SJCRH30 (cell line): ENCODE results near the gene MAP4. TPM values are rescaled to one million over a fixed set of nuclear protein-coding genes. Genes with fewer than 3 reads are reported as not detected.

ENCODE experiments used
- DNase-seq, 2 experiments: peaks; one replicate each; pipeline ENCODE4 v3.0.0-alpha.2; 2015 to 2020
- H3K27ac ChIP-seq: fragments of 250-450 bp; sonication (Bioruptor Pico); 2 replicates; pipeline ENCODE4 v1.5.1; 2020; ENCODE audit warnings: mild to moderate bottlenecking, moderate library complexity
- H3K27me3 ChIP-seq: fragments of 250-450 bp; sonication (Bioruptor Pico); 2 replicates; pipeline ENCODE4 v1.5.1; 2020; ENCODE audit warnings: mild to moderate bottlenecking, moderate library complexity
- H3K36me3 ChIP-seq: fragments of 250-450 bp; sonication (Bioruptor Pico); 2 replicates; pipeline ENCODE4 v1.5.1; 2020; ENCODE audit warnings: mild to moderate bottlenecking, moderate library complexity
- H3K4me1 ChIP-seq: fragments of 250-450 bp; sonication (Bioruptor Pico); 2 replicates; pipeline ENCODE4 v1.5.1; 2020; ENCODE audit warnings: mild to moderate bottlenecking, moderate library complexity
- H3K4me3 ChIP-seq: fragments of 250-450 bp; sonication (Bioruptor Pico); 2 replicates; pipeline ENCODE4 v1.5.1; 2020; ENCODE audit warnings: mild to moderate bottlenecking, moderate library complexity
- H3K9me3 ChIP-seq: fragments of 250-450 bp; sonication (Bioruptor Pico); replicated peaks from 2 replicates; pipeline ENCODE4 v1.5.1; 2020; ENCODE audit warnings: mild to moderate bottlenecking, moderate library complexity
- total RNA-seq: library from RNA; depleted of rRNA; stranded (reverse); fragments of >200 nt; shearing (Covaris generic); gene quantifications from 2 replicates; pipeline ENCODE4 v1.2.3, GENCODE V29; 2014

MAP4 gene
- total RNA-seq, 1 experiment from 2014 or later: 65.4 TPM

DNA sequence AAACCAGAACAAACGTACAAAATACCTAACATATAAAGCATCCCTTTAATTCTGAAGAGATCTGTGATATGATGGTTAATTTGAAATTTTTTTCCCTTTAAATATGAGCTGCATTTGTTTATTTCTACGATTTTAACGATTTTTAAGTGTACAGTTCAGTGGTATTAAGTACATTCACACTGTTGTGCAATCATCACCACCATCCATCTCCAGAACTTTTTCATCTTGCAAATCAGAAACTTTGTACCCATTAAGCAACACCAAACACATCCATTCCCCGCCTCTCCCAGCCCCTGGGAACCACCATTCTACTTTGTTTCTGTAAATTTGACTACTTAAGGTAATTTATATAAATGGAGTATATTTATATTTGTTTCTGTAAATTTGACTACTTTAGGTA, 51.5 kb downstream of the MAP4 start:
- H3K27ac ChIP-seq: no peak overlapping the region
- DNase-seq: no peak
- no peaks in the 10 kb centered on the region for H3K36me3 ChIP-seq

DNA sequence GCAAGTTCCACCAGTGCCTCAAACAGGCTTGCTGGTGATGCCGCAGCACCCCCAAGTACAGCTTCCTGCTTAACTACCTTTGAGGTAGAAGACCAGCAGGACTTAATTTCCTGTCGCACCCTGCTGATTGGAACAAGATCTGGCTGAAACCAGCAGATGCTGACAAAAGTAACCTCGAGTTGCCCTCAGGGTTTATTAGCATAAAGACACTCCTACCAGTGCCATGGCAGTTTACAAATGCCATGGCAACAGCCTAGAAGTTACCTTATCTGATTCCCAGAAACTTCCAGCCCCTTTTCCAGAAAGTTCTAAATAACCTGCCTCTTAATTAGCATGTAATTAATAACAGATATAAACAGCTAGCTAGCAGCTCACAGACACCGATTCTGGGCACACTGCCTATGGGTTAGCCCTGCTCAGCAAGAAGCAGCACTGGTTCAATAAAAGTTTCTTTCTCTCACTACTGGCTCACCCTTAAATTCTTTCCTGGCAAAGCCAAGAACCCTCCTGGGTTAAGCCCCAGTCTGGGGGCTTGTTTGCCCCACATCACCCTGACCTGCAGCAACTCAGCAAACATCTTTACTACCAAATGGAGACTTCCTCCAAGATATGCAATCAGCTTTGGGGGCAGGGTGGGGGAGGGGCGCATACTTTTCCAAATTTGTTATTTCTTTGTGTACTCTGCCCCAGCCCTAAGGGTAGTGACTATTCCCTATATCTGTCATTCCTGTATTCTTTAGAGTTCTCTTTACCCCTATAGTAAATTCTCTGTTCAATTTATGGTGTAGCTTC, 54.2 kb downstream of the MAP4 start:
- H3K27me3 ChIP-seq: no peaks in the 10 kb centered on the region
- H3K4me1 ChIP-seq: no peaks in the 10 kb centered on the region
- H3K36me3 ChIP-seq: no peaks in the 10 kb centered on the region; the same call in 1 of the 2 replicates
- no peaks in the 10 kb centered on the region for H3K9me3 ChIP-seq
- peak in 1 of 2 experiments; percentile 4 for DNase-seq
- H3K27ac ChIP-seq: no peak overlapping the region
- H3K4me3 ChIP-seq: no peak overlapping the region

More for the DNA sequence above, 51.5 kb downstream of the MAP4 start:
- Histone ChIP-seq H3K4me3 (no peak overlapping the region), H3K27me3 (no peaks in the 10 kb centered on the region), H3K4me1 (no peaks in the 10 kb centered on the region), H3K9me3 (no peaks in the 10 kb centered on the region)

DNA sequence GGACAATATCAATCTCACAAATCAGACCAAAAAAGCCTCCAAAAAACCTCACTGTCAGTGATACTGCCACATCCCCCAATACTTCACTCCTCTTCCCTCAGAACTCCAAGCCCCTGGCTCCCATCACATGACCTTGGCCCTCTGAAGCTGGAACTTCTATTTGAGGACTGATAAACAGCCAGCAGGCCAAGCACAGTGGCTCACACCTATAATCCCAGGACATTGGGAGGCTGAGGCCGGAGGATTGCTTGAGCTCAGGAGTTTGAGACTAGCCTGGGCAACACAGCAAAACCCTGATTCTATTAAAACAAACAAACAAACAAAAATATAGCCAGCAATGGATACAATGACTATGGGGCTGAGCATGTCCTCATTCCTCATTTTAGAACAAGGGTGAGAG, 55.2 kb downstream of the MAP4 start:
- no peaks in the 10 kb centered on the region for H3K27me3 ChIP-seq
- H3K36me3 ChIP-seq: no peaks in the 10 kb centered on the region; the same call in 1 of the 2 replicates
- H3K9me3 ChIP-seq: no peaks in the 10 kb centered on the region
- DNase-seq: no peak
- H3K4me3 ChIP-seq: no peak overlapping the region
- H3K27ac ChIP-seq: no peak overlapping the region
- H3K4me1 ChIP-seq: no peaks in the 10 kb centered on the region

DNA sequence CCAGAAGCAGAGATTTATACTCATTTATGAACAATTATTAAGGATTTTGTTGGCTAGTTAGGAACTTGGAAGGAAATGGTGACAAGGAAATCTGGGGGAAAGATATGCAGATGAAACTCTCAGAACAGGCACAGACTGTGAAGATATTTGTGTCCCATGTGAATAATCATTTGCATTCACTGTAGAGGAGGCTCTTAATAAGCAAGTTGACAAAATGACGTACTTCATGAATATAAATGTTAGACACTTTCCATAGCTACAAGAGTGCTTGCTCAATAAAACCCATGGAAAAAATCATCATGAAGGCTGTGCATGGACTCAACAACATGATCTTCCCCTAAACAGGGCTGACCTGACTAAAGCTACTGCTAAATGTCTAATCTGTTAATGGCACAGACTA, 59.7 kb downstream of the MAP4 start:
- Histone ChIP-seq H3K36me3 (no peaks in the 10 kb centered on the region; the same call in 1 of the 2 replicates), H3K27me3 (no peaks in the 10 kb centered on the region), H3K27ac (no peak overlapping the region), H3K4me1 (no peaks in the 10 kb centered on the region), H3K9me3 (no peaks in the 10 kb centered on the region), H3K4me3 (no peak overlapping the region)
- no peak for DNase-seq

DNA sequence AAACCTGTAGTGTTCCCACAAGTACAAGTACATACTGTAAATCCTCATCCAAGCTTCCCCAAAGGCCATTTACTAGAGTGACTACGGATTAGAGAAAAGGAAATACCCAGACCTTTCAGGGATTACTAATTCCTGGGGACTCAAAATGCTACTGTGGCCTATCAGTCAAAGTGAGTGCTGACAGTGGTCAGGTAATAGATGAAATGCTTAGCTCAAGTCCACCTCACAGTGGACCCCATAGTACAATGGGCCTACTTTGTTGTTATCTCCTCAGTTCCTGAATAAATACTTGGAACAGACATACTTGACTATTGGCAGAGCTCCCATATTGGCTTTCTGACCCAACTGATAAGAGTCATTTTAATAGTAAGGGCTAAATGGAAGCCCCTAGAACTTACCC, 61.6 kb downstream of the MAP4 start:
- no peak overlapping the region for H3K27ac ChIP-seq
- H3K4me3 ChIP-seq: no peak overlapping the region
- no peaks in the 10 kb centered on the region for H3K9me3 ChIP-seq
- no peaks in the 10 kb centered on the region for H3K27me3 ChIP-seq
- DNase-seq: no peak
- no peaks in the 10 kb centered on the region for H3K4me1 ChIP-seq
- H3K36me3 ChIP-seq: no peaks in the 10 kb centered on the region; the same call in 1 of the 2 replicates

DNA sequence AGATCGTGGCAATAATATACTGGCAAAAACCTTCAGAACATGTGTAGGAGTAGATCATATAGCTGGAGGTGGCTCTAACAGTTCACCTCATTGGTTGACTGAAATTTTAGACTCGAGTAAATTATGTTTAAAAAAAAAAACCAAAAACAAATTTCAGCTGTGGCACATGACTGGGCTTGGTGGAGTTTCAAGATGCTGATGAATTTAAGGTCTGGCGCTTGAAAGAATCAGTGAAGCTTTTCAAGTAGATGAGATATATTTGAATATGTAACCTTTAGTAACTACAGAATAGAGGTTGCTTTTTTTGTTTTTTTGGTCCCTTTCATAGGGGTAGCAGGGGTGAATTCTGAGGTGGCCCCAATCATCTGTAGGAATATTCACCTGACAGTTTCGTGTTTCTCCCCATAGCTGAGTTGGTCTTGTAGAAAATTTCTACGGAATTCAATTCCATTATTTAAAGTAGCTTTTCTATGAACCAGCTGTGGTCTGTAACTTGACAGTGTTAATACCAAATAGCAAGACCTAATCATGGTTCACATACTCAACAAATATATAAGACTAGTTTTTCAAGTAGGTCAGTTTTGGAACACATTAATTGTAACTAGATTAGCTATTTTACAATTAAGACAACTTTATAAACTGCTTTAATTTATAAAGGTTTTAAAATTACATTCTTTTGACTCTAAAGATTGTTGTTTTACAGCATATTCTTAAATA, 65.6 kb downstream of the MAP4 start:
- no peaks in the 10 kb centered on the region for H3K36me3 ChIP-seq
- H3K4me3 ChIP-seq: no peak overlapping the region
- no peaks in the 10 kb centered on the region for H3K9me3 ChIP-seq
- DNase-seq: no peak
- no peak overlapping the region for H3K27ac ChIP-seq
- no peaks in the 10 kb centered on the region for H3K4me1 ChIP-seq
- no peaks in the 10 kb centered on the region for H3K27me3 ChIP-seq

DNA sequence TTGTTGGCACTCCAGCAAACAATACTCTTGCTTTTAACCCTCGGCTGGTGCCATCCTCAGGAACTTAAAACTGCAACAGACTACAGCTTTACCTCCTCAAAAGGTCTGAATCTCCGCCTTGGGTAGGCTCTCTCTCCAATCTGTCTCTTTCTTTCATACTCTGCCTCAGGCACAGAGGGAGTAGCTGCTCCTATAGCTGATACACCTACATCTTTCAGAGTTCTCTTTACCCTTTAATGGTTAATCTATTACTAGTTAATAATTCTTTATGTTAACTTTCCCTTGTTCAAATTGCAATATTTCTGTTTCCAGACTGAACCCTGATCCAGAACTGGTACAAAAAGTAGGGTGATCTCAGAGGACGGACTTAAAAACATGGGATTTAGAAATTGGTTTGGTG, 66.2 kb downstream of the MAP4 start:
- H3K4me3 ChIP-seq: no peak overlapping the region
- no peaks in the 10 kb centered on the region for H3K36me3 ChIP-seq
- H3K4me1 ChIP-seq: no peaks in the 10 kb centered on the region
- no peak overlapping the region for H3K27ac ChIP-seq
- no peaks in the 10 kb centered on the region for H3K9me3 ChIP-seq
- DNase-seq: no peak
- H3K27me3 ChIP-seq: no peaks in the 10 kb centered on the region

DNA sequence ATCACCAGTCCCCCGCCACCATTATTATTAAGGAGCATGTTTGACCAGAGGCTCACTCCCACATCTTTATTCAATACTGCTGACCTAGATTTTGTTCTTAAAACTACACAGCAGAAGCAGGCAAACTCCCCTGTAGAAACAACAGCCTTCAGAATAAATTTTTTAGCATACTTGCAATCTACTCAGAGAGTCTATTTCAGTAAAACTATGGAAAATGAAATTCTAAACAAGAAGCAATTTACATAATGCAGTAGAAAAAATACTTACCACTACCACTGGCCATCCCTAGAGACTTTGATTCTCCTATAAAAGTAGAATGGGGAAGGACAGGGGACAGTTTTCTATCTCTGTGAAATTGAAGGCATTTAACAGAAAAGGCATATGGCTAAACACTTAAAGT, 76.0 kb downstream of the MAP4 start:
- no peak for DNase-seq
- H3K4me1 ChIP-seq: no peaks in the 10 kb centered on the region
- no peak overlapping the region for H3K27ac ChIP-seq

DNA sequence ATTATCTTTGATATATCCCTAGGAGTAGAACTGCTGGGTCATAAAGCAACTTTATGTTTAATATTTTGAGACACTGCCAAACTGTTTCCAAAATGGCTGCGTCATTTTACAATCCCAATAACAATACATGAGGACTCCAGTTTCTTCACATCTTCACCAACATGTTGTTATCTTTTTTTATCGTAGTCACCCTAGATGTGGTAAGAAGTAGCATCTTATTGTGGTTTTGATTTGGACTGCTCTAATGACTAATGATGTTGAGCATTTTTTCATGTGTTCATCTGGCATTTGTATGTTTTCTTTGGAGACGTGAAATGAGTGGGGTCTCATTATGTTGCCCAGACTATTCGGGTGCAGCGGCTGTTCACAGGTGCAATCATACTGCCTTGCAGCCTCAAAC, 83.8 kb downstream of the MAP4 start:
- H3K4me1 ChIP-seq: no peaks in the 10 kb centered on the region
- no peaks in the 10 kb centered on the region for H3K27me3 ChIP-seq
- no peak for DNase-seq
- H3K9me3 ChIP-seq: no peaks in the 10 kb centered on the region
- H3K4me3 ChIP-seq: no peak overlapping the region
- H3K27ac ChIP-seq: no peak overlapping the region
- H3K36me3 ChIP-seq: peaks cover 7% of the 10 kb centered on the region

More for the DNA sequence above, 76.0 kb downstream of the MAP4 start:
- no peaks in the 10 kb centered on the region for H3K36me3 ChIP-seq
- no peak overlapping the region for H3K4me3 ChIP-seq
- no peaks in the 10 kb centered on the region for H3K9me3 ChIP-seq
- no peaks in the 10 kb centered on the region for H3K27me3 ChIP-seq

DNA sequence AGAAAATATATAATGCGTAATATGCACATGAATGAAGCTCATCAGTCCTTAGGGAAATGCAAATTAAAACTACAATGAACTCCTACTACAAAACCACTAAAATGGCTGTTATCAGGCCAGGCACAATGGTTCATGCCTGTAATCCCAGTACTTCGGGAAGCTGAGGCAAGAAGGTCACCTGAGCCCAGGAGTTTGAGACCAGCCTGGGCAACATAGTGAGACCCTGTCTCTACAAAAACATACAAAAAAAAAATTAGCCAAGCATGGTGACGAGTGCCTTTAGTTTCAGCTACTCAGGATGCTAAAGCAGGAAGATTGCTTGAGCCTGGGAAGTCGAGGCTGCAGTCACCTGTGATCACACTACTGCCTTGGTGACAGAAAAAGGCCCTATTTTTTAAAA, 85.2 kb downstream of the MAP4 start:
- DNase-seq: no peak
- no peak overlapping the region for H3K27ac ChIP-seq
- no peaks in the 10 kb centered on the region for H3K27me3 ChIP-seq
- peaks cover 16% of the 10 kb centered on the region for H3K36me3 ChIP-seq
- no peaks in the 10 kb centered on the region for H3K9me3 ChIP-seq
- H3K4me1 ChIP-seq: no peaks in the 10 kb centered on the region
- no peak overlapping the region for H3K4me3 ChIP-seq

DNA sequence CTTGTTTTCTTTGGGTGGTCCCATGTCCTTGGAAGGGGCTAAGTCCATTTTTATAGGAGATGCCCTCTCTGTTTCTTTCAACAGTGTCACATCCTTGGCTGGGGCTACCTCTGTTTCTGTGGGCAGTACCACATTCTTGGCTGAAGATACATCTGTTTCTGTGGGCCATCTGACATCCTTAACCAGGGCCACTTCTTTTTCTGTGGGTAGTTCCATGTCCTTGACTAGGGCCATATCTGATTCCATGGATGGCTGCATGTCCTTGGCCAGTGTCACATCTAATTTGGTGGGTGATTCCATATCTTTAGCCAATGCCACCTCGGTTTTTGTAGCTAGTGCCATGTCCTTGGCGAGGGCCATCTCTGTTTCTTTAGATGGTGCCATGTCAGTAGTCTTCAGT, 99.5 kb downstream of the MAP4 start:
- H3K27me3 ChIP-seq: no peaks in the 10 kb centered on the region
- H3K27ac ChIP-seq: no peak overlapping the region
- no peak for DNase-seq
- H3K9me3 ChIP-seq: no peaks in the 10 kb centered on the region
- peaks cover 48% of the 10 kb centered on the region for H3K36me3 ChIP-seq
- H3K4me3 ChIP-seq: no peak overlapping the region
- no peaks in the 10 kb centered on the region for H3K4me1 ChIP-seq

DNA sequence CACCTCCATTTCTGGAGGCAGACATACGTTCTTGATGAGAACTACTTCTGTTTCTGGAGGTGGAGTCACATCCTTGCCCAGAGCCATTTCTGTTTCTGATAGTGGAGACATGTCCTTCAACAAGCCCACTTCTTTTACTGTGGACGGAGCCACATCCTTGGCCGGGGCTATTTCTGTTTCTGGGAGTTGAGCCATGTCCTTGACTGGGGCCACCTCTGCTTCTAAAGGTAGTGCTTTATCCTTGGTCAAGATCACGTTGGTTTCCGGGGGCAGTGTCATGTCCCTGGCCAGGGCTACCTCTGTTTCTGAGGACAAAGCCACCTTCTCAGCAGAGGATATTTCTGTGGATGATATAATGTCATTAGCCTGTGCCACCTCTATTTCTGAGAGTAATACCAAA, 100.0 kb downstream of the MAP4 start:
- H3K4me3 ChIP-seq: no peak overlapping the region
- H3K36me3 ChIP-seq: peaks cover 49% of the 10 kb centered on the region
- no peaks in the 10 kb centered on the region for H3K27me3 ChIP-seq
- H3K4me1 ChIP-seq: no peaks in the 10 kb centered on the region
- DNase-seq: no peak
- no peak overlapping the region for H3K27ac ChIP-seq
- no peaks in the 10 kb centered on the region for H3K9me3 ChIP-seq

DNA sequence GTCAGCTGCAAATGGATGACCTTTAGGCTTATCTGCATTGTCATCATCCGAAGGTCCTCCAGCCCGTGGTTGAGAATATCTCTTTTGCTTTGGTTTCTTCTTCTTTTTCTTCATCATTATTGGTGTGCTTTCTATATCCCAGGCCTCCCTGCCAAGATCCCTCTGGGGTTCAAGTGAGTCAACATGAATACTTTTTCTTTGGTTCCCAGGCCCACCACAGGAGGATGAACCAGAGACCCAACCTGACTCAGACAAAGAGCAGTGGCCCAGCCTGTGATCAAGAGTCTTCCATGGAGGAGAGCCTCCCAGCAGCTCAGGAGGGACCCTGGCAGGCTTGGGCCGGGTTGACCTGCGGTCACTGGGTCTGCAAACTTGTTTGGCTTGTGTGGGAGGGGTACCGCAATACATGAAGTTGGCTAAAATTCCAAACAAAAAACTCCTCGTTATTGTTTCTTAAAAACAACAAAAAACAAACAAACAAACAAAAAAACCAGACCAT, 104.2 kb downstream of the MAP4 start:
- H3K4me1 ChIP-seq: no peaks in the 10 kb centered on the region
- H3K4me3 ChIP-seq: no peak overlapping the region
- no peak for DNase-seq
- H3K36me3 ChIP-seq: peaks cover 33% of the 10 kb centered on the region
- H3K27me3 ChIP-seq: no peaks in the 10 kb centered on the region
- no peaks in the 10 kb centered on the region for H3K9me3 ChIP-seq
- H3K27ac ChIP-seq: no peak overlapping the region

DNA sequence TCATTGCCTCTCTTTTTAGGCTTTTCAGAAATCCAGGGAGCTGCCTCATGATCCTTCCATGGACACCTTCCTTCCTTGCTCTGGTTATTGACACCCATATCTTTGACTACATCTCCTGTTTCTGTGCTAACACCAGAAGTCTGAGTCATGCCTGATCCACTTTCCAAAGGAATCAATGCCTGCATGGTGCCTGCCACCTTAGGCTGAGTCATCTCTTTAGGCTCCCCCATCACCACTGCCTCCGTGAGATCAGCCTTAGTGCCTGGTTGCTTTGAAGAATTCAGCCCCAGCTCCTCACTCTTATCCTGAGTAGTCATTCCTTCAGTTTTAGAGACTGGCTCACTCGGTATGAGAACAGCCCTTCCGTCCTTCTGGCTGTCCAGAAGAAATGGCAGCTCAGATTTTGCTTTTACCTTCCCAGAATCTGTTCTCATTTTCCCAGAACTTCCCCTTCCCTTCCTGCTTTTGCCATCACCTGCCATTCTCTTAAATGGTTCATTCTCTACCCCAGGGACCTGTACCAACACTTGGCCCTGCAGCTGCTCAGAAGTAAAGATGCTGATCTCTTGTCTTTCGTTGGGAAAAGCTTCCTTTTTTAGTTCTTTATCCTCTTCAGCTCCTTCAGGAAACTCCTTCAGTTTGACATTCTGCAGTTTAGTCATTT, 105.3 kb downstream of the MAP4 start:
- Histone ChIP-seq H3K27me3 (no peaks in the 10 kb centered on the region), H3K36me3 (peaks cover 23% of the 10 kb centered on the region)
- peak in 1 of 2 experiments; percentile 32 for DNase-seq

DNA sequence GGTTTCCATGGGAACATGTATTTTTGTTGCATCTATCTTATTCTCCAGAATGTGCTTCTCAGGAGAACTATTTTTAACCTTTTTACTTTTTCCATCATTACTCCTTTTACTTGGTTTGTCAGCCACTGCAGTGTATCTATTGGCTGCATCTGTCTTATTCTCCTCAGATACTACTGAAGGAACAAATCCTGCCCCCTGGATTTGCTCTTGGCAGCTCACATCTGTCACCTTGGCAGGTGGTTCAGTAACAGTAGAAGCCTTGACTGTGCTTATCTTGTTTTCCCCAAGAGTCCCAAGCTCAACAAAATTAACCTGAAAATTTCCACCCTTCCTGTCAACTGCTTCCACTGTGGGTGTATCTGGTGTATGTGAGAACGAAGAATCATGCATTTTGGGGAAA, 106.0 kb downstream of the MAP4 start:
- DNase-seq: no peak
- peaks cover 23% of the 10 kb centered on the region for H3K36me3 ChIP-seq

More for the DNA sequence above, 105.3 kb downstream of the MAP4 start:
- Histone ChIP-seq H3K4me3 (no peak overlapping the region), H3K27ac (no peak overlapping the region), H3K4me1 (no peaks in the 10 kb centered on the region), H3K9me3 (no peaks in the 10 kb centered on the region)

More for the DNA sequence above, 106.0 kb downstream of the MAP4 start:
- Histone ChIP-seq H3K9me3 (no peaks in the 10 kb centered on the region), H3K4me3 (no peak overlapping the region), H3K27me3 (no peaks in the 10 kb centered on the region), H3K27ac (no peak overlapping the region), H3K4me1 (no peaks in the 10 kb centered on the region)
